Neural cell (in vitro differentiated cells): ENCODE results near the gene NKG7. TPM values are rescaled to one million over a fixed set of nuclear protein-coding genes. Genes with fewer than 3 reads are reported as not detected.

Experiments
- H2AFZ ChIP-seq: fragments of 200-600, 300-800 bp; sonication (generic), shearing (Covaris generic); 2 replicates; pipeline ENCODE4 v1.6.0; 2014; ENCODE audit warnings: low read depth, mild to moderate bottlenecking, antibody characterized with exemption, low read length, moderate library complexity
- H3F3A ChIP-seq: fragments of 200-600 bp; shearing (Covaris generic); 2 replicates; pipeline ENCODE4 v1.6.1; 2016; ENCODE audit warnings: mild to moderate bottlenecking, moderate library complexity, mixed read lengths, antibody characterized with exemption, low read length; ENCODE audit not compliant: insufficient read depth, poor library complexity, severe bottlenecking
- H3K27ac ChIP-seq: fragments of 200-600, 300-800 bp; sonication (generic), shearing (Covaris generic); 2 replicates; pipeline ENCODE4 v1.5.1; 2014; ENCODE audit warnings: mild to moderate bottlenecking, low read length, moderate library complexity
- H3K27me3 ChIP-seq: fragments of 300-800, 200-600 bp; sonication (generic), shearing (Covaris generic); 2 replicates; pipeline ENCODE4 v1.6.0; 2014; ENCODE audit warnings: mild to moderate bottlenecking, low read depth, low read length, moderate library complexity; ENCODE audit not compliant: insufficient read depth
- H3K36me3 ChIP-seq: fragments of 300-800, 200-600 bp; sonication (generic), shearing (Covaris generic); 2 replicates; pipeline ENCODE4 v1.5.1; 2014; ENCODE audit warnings: mild to moderate bottlenecking, antibody characterized with exemption, low read length, moderate library complexity; ENCODE audit not compliant: insufficient read depth
- H3K4me2 ChIP-seq: fragments of 300-800, 200-600 bp; sonication (generic), shearing (Covaris generic); 2 replicates; pipeline ENCODE4 v1.6.0; 2014; ENCODE audit warnings: mild to moderate bottlenecking, low read length
- H3K4me3 ChIP-seq: fragments of 300-800, 200-600 bp; sonication (generic), shearing (Covaris generic); 2 replicates; pipeline ENCODE4 v1.5.1; 2014; ENCODE audit warnings: mild to moderate bottlenecking, low read length, moderate library complexity
- H3K79me2 ChIP-seq: fragments of 200-600 bp; shearing (Covaris generic); replicated peaks from 2 replicates; pipeline ENCODE4 v1.6.0; 2014; ENCODE audit warnings: mild to moderate bottlenecking, low read length, moderate library complexity; ENCODE audit not compliant: insufficient read depth
- H3K9ac ChIP-seq: fragments of 300-800, 200-600 bp; sonication (generic), shearing (Covaris generic); 2 replicates; pipeline ENCODE4 v1.6.1; 2016; ENCODE audit warnings: mild to moderate bottlenecking, low read length, mixed read lengths
- H3K9me2 ChIP-seq: fragments of 200-600 bp; shearing (Covaris generic); 2 replicates; pipeline ENCODE4 v1.6.1; 2016; ENCODE audit warnings: mild to moderate bottlenecking, low read length, mixed read lengths; ENCODE audit not compliant: insufficient read depth
- H3K9me3 ChIP-seq: fragments of 200-600, 300-800 bp; sonication (generic), shearing (Covaris generic); 2 replicates; pipeline ENCODE4 v1.6.1; 2016; ENCODE audit warnings: mild to moderate bottlenecking, mixed run types, low read length, moderate library complexity, mixed read lengths
- H4K20me1 ChIP-seq: fragments of 200-600 bp; shearing (Covaris generic); 2 replicates; pipeline ENCODE4 v1.6.1; 2016; ENCODE audit warnings: mild to moderate bottlenecking, mixed run types; ENCODE audit not compliant: insufficient read depth
- EP300 ChIP-seq: fragments of 450-650 bp; conservative IDR thresholded peaks from 2 replicates; pipeline ENCODE4 v1.6.1; 2014; ENCODE audit warnings: antibody characterized with exemption, mild to moderate bottlenecking, moderate library complexity; ENCODE audit not compliant: poor library complexity, severe bottlenecking
- EZH2 ChIP-seq: fragments of 200-600, 300-800 bp; shearing (Covaris generic), sonication (generic); IDR thresholded peaks from 2 replicates; pipeline ENCODE4 v1.6.1; 2014; ENCODE audit warnings: antibody characterized with exemption, low read length, borderline replicate concordance, mild to moderate bottlenecking; ENCODE audit not compliant: insufficient read depth, poor library complexity, severe bottlenecking
- MXI1 ChIP-seq: fragments of 450-650 bp; conservative IDR thresholded peaks from 2 replicates; pipeline ENCODE4 v1.6.1; 2014; ENCODE audit warnings: antibody characterized with exemption, mild to moderate bottlenecking; ENCODE audit not compliant: poor library complexity, severe bottlenecking
- POLR2AphosphoS5 ChIP-seq: IDR thresholded peaks from 2 replicates; pipeline ENCODE4 v1.6.1; 2012
- RAD21 ChIP-seq: fragments of 450-650 bp; conservative IDR thresholded peaks from 2 replicates; pipeline ENCODE4 v1.6.1; 2014; ENCODE audit warnings: antibody characterized with exemption, mild to moderate bottlenecking, moderate library complexity
- SMC3 ChIP-seq: fragments of 450-650 bp; conservative IDR thresholded peaks from 2 replicates; pipeline ENCODE4 v1.6.1; 2014; ENCODE audit warnings: antibody characterized with exemption, mild to moderate bottlenecking, moderate library complexity; ENCODE audit not compliant: poor library complexity
- TAF1 ChIP-seq: IDR thresholded peaks from 2 replicates; pipeline ENCODE4 v1.6.1; 2012; ENCODE audit warnings: low read depth
- polyA plus RNA-seq: library from polyadenylated mRNA; depleted of rRNA; stranded (reverse); fragments of >200 nt; gene quantifications from 2 replicates; pipeline ENCODE4 v1.2.3, GENCODE V29; 2014
- TF ChIP-seq, protein P1 (sequence below): IDR thresholded peaks from 2 replicates; pipeline ENCODE4 v1.6.1; 2012; ENCODE audit warnings: borderline replicate concordance
- TF ChIP-seq, protein P2 (sequence below): fragments of 450-650 bp; IDR thresholded peaks from 2 replicates; pipeline ENCODE4 v1.5.1; 2014; ENCODE audit warnings: antibody characterized with exemption, mild to moderate bottlenecking, moderate library complexity; ENCODE audit not compliant: poor library complexity, severe bottlenecking

NKG7 gene
- polyA plus RNA-seq, 1 donor from 2014 or later = not detected

DNA sequence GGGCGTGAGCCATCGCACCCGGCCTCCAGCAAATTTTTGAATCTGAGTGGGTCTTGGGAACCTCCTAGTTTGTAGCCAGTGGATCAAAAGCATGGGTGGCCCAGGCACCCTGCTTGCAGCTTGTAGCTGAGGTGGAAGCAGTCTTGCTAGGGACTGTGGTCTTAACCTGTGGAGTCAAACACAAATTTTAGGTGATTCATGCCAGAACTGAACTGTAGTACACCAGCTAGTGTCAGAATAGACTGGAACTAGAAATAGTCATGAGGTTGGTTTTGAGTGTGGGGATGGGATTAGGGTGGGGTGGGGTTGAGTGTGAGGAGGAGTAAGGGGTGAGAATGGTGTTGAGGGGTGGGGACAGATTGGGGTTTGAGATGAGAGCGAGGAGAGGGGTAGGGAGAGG is 9.6 kb upstream of the NKG7 start:
- H3K4me3 ChIP-seq = no peak overlapping the region
- H4K20me1 ChIP-seq = no peaks in the 10 kb centered on the region
- H3K27ac ChIP-seq = no peak overlapping the region
- no peaks in the 10 kb centered on the region for H3K27me3 ChIP-seq
- no peak overlapping the region for H2AFZ ChIP-seq
- H3K36me3 ChIP-seq = no peaks in the 10 kb centered on the region
- no peaks in the 10 kb centered on the region for H3K9me3 ChIP-seq
- no peaks in the 10 kb centered on the region for H3K79me2 ChIP-seq
- H3K9ac ChIP-seq = no peak overlapping the region
- no peaks in the 10 kb centered on the region for H3F3A ChIP-seq
- TF ChIP-seq EP300 (no peak), SMC3 (no peak), POLR2AphosphoS5 (no peak), EZH2 (no peak)
- H3K4me2 ChIP-seq = no peak overlapping the region
- H3K9me2 ChIP-seq = no peaks in the 10 kb centered on the region

DNA sequence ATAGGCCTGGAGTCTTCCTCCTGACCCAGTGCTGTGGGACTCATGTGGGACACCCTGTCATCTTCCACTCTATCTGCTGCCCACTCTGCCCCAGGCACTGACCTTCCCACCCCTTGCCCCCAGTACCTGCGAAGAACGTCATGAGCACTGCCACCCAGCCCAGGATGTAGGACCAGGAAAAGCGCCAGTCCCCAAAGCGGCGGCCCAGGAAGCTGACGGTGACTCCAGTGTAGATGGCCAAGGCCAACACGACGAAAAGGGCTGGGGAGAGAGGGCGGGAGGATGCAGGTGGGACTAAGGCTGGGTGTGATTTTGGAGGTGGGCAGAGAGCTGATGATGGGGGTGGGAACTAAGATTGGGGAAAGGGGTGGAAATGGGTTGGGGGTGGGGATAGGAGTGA is 7.9 kb upstream of the NKG7 start:
- H3K9me2 ChIP-seq = no peaks in the 10 kb centered on the region
- no peak overlapping the region for H3K9ac ChIP-seq
- no peaks in the 10 kb centered on the region for H4K20me1 ChIP-seq
- no peak overlapping the region for H3K4me2 ChIP-seq
- H2AFZ ChIP-seq = no peak overlapping the region
- TF ChIP-seq RAD21 (no peak), POLR2AphosphoS5 (no peak)
- no peaks in the 10 kb centered on the region for H3K9me3 ChIP-seq
- no peaks in the 10 kb centered on the region for H3K36me3 ChIP-seq
- no peaks in the 10 kb centered on the region for H3F3A ChIP-seq
- no peak overlapping the region for H3K4me3 ChIP-seq
- H3K27ac ChIP-seq = no peak overlapping the region
- H3K27me3 ChIP-seq = no peaks in the 10 kb centered on the region
- H3K79me2 ChIP-seq = no peaks in the 10 kb centered on the region

DNA sequence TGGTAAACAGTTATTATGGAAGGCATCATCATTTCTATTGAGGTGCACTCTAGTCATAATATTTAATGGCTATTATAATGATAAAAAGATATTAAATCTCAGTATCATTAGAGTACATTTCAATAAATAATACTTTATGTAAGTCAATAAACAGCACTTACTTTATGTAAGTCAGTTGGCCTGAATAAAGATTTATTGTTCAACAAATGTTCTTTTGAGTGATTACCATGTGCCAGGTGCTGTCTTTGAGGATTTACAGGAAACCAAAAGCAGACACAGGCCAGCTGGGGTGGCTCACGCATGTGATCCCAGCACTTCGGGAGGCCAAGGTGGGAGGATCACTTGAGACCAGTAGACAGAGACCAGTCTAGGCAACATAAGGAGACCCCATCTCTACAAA is 5.0 kb upstream of the NKG7 start:
- Histone ChIP-seq H3K4me3 (no peak overlapping the region), H3K9me3 (no peaks in the 10 kb centered on the region), H3K4me2 (no peak overlapping the region), H3K27ac (no peak overlapping the region), H3K79me2 (no peaks in the 10 kb centered on the region), H3K36me3 (no peaks in the 10 kb centered on the region), H3K9ac (no peak overlapping the region), H4K20me1 (no peaks in the 10 kb centered on the region), H2AFZ (no peak overlapping the region), H3K9me2 (no peaks in the 10 kb centered on the region), H3K27me3 (no peaks in the 10 kb centered on the region), H3F3A (no peaks in the 10 kb centered on the region)
- TF ChIP-seq, protein P1, sequence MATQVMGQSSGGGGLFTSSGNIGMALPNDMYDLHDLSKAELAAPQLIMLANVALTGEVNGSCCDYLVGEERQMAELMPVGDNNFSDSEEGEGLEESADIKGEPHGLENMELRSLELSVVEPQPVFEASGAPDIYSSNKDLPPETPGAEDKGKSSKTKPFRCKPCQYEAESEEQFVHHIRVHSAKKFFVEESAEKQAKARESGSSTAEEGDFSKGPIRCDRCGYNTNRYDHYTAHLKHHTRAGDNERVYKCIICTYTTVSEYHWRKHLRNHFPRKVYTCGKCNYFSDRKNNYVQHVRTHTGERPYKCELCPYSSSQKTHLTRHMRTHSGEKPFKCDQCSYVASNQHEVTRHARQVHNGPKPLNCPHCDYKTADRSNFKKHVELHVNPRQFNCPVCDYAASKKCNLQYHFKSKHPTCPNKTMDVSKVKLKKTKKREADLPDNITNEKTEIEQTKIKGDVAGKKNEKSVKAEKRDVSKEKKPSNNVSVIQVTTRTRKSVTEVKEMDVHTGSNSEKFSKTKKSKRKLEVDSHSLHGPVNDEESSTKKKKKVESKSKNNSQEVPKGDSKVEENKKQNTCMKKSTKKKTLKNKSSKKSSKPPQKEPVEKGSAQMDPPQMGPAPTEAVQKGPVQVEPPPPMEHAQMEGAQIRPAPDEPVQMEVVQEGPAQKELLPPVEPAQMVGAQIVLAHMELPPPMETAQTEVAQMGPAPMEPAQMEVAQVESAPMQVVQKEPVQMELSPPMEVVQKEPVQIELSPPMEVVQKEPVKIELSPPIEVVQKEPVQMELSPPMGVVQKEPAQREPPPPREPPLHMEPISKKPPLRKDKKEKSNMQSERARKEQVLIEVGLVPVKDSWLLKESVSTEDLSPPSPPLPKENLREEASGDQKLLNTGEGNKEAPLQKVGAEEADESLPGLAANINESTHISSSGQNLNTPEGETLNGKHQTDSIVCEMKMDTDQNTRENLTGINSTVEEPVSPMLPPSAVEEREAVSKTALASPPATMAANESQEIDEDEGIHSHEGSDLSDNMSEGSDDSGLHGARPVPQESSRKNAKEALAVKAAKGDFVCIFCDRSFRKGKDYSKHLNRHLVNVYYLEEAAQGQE = no peak
- TF ChIP-seq RAD21 (no peak), MXI1 (no peak), SMC3 (no peak), TAF1 (no peak), EP300 (no peak), EZH2 (no peak), POLR2AphosphoS5 (no peak)
- TF ChIP-seq, protein P2, sequence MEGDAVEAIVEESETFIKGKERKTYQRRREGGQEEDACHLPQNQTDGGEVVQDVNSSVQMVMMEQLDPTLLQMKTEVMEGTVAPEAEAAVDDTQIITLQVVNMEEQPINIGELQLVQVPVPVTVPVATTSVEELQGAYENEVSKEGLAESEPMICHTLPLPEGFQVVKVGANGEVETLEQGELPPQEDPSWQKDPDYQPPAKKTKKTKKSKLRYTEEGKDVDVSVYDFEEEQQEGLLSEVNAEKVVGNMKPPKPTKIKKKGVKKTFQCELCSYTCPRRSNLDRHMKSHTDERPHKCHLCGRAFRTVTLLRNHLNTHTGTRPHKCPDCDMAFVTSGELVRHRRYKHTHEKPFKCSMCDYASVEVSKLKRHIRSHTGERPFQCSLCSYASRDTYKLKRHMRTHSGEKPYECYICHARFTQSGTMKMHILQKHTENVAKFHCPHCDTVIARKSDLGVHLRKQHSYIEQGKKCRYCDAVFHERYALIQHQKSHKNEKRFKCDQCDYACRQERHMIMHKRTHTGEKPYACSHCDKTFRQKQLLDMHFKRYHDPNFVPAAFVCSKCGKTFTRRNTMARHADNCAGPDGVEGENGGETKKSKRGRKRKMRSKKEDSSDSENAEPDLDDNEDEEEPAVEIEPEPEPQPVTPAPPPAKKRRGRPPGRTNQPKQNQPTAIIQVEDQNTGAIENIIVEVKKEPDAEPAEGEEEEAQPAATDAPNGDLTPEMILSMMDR = no peak
